H9 (cell line): Measurements from ENCODE around the gene MAPKAPK3. TPM values are rescaled to one million over a fixed set of nuclear protein-coding genes. Genes with fewer than 3 reads are reported as not detected.
A peak's percentile ranks its signal among the peaks of the same experiment; 100 is the strongest.

ENCODE experiments used
- DNase-seq: peaks from one replicate; pipeline ENCODE4 v3.0.0-alpha.2; 2017
- H2AFZ ChIP-seq: one replicate; pipeline ENCODE4 v1.6.1; 2013; ENCODE audit warnings: mild to moderate bottlenecking, low read length, control low read depth, moderate library complexity
- H2AK5ac ChIP-seq: 2 replicates; pipeline ENCODE4 v1.6.1; 2013; ENCODE audit warnings: low read length, control low read depth, mixed read lengths; ENCODE audit not compliant: insufficient read length
- H2BK120ac ChIP-seq: one replicate; pipeline ENCODE4 v1.6.1; 2013; ENCODE audit warnings: low read depth, mild to moderate bottlenecking, low read length, control low read depth, inconsistent platforms; ENCODE audit not compliant: poor library complexity, severe bottlenecking
- H2BK12ac ChIP-seq: 2 replicates; pipeline ENCODE4 v1.6.1; 2013; ENCODE audit warnings: low read length, control low read depth, mixed read lengths, low read depth; ENCODE audit not compliant: insufficient read length
- H2BK15ac ChIP-seq: 2 replicates; pipeline ENCODE4 v1.6.1; 2013; ENCODE audit warnings: low read depth, low read length, control low read depth
- H2BK20ac ChIP-seq: one replicate; pipeline ENCODE4 v1.6.1; 2013; ENCODE audit warnings: low read depth, mild to moderate bottlenecking, low read length, control low read depth, inconsistent platforms; ENCODE audit not compliant: poor library complexity, severe bottlenecking
- H2BK5ac ChIP-seq: 2 replicates; pipeline ENCODE4 v1.6.1; 2013; ENCODE audit warnings: low read length, control low read depth, mixed read lengths; ENCODE audit not compliant: insufficient read length
- H3K14ac ChIP-seq: 2 replicates; pipeline ENCODE4 v1.6.1; 2013; ENCODE audit warnings: low read length, control low read depth; ENCODE audit not compliant: insufficient read depth
- H3K18ac ChIP-seq: 2 replicates; pipeline ENCODE4 v1.6.1; 2013; ENCODE audit warnings: low read depth, mild to moderate bottlenecking, mixed read lengths, low read length, control low read depth; ENCODE audit not compliant: insufficient read length
- H3K23ac ChIP-seq: 2 replicates; pipeline ENCODE4 v1.6.1; 2013; ENCODE audit warnings: low read length, control low read depth, mixed read lengths, low read depth; ENCODE audit not compliant: insufficient read length
- H3K23me2 ChIP-seq: 2 replicates; pipeline ENCODE4 v1.6.1; 2013; ENCODE audit warnings: low read depth, mild to moderate bottlenecking, mixed read lengths, low read length, control low read depth; ENCODE audit not compliant: insufficient read length, poor library complexity, severe bottlenecking
- H3K27ac ChIP-seq: 2 replicates; pipeline ENCODE4 v1.5.1; 2013; ENCODE audit warnings: low read length, control low read depth, mixed read lengths, low read depth; ENCODE audit not compliant: insufficient read length
- H3K27me3 ChIP-seq: 2 replicates; pipeline ENCODE4 v1.6.1; 2013; ENCODE audit warnings: low read length, control low read depth, inconsistent platforms; ENCODE audit not compliant: insufficient read depth
- H3K4ac ChIP-seq: 2 replicates; pipeline ENCODE4 v1.6.1; 2013; ENCODE audit warnings: low read depth, mild to moderate bottlenecking, control low read depth, inconsistent platforms, low read length, moderate library complexity
- H3K4me1 ChIP-seq: 2 replicates; pipeline ENCODE4 v1.6.1; 2013; ENCODE audit warnings: low read length, control low read depth, inconsistent platforms; ENCODE audit not compliant: insufficient read depth
- H3K4me2 ChIP-seq: 2 replicates; pipeline ENCODE4 v1.6.1; 2013; ENCODE audit warnings: low read length, control low read depth, mixed read lengths; ENCODE audit not compliant: insufficient read length, insufficient read depth
- H3K56ac ChIP-seq: 2 replicates; pipeline ENCODE4 v1.6.1; 2013; ENCODE audit warnings: low read depth, mild to moderate bottlenecking, mixed read lengths, low read length, control low read depth; ENCODE audit not compliant: insufficient read length
- H3K79me1 ChIP-seq: 2 replicates; pipeline ENCODE4 v1.6.1; 2013; ENCODE audit warnings: low read depth, mild to moderate bottlenecking, moderate library complexity, low read length, control low read depth, inconsistent platforms; ENCODE audit not compliant: insufficient read depth, poor library complexity, severe bottlenecking
- H3K79me2 ChIP-seq: 2 replicates; pipeline ENCODE4 v1.6.1; 2013; ENCODE audit warnings: low read length, control low read depth, inconsistent platforms; ENCODE audit not compliant: insufficient read depth
- H3K9ac ChIP-seq: 2 replicates; pipeline ENCODE4 v1.6.1; 2013; ENCODE audit warnings: low read length, control low read depth, mixed read lengths; ENCODE audit not compliant: insufficient read length; ENCODE audit errors: extremely low read depth
- H3K9me3 ChIP-seq: one replicate; pipeline ENCODE4 v1.6.1; 2013; ENCODE audit warnings: low read depth, low read length, inconsistent platforms; ENCODE audit not compliant: control insufficient read depth
- H3T11ph ChIP-seq: one replicate; pipeline ENCODE4 v1.6.1; 2013; ENCODE audit warnings: mild to moderate bottlenecking, low read length, control low read depth, inconsistent platforms
- H4K20me1 ChIP-seq: one replicate; pipeline ENCODE4 v1.6.1; 2013; ENCODE audit not compliant: control insufficient read depth, insufficient read length, insufficient read depth
- H4K5ac ChIP-seq: 2 replicates; pipeline ENCODE4 v1.6.1; 2013; ENCODE audit warnings: low read depth, mild to moderate bottlenecking, mixed read lengths, low read length, control low read depth; ENCODE audit not compliant: insufficient read length
- H4K8ac ChIP-seq: replicated peaks from 2 replicates; pipeline ENCODE4 v1.6.1; 2013; ENCODE audit warnings: low read length, control low read depth, mixed read lengths, low read depth; ENCODE audit not compliant: insufficient read length
- H4K91ac ChIP-seq: 2 replicates; pipeline ENCODE4 v1.6.1; 2013; ENCODE audit warnings: low read depth, mild to moderate bottlenecking, moderate library complexity, mixed read lengths, low read length, control low read depth; ENCODE audit not compliant: insufficient read length
- H3K27ac Mint-ChIP-seq, 3 experiments: 2 replicates in 2 of 3; 3 replicates in 1 of 3; pipeline ENCODE4 v1.8.0; 2020 to 2021; ENCODE audit warnings: mixed read lengths in 3 of 3, mild to moderate bottlenecking in 1 of 3, moderate library complexity in 1 of 3
- H3K27me3 Mint-ChIP-seq: 2 replicates; pipeline ENCODE4 v1.8.0; 2021; ENCODE audit warnings: low read depth, mild to moderate bottlenecking, moderate library complexity, mixed read lengths
- H3K36me3 Mint-ChIP-seq, 3 experiments: 2 replicates in 2 of 3; 3 replicates in 1 of 3; pipeline ENCODE4 v1.8.0; 2020 to 2021; ENCODE audit warnings: low read depth in 3 of 3, mixed read lengths in 3 of 3; ENCODE audit not compliant: insufficient read depth in 1 of 3
- H3K4me1 Mint-ChIP-seq, 2 experiments: 2 replicates each; pipeline ENCODE4 v1.8.0; 2020; ENCODE audit warnings: mixed read lengths in 2 of 2
- H3K4me3 Mint-ChIP-seq, 2 experiments: 2 replicates in 1 of 2; 3 replicates in 1 of 2; pipeline ENCODE4 v1.8.0; 2020 to 2021; ENCODE audit warnings: mild to moderate bottlenecking in 2 of 2, mixed read lengths in 2 of 2, moderate library complexity in 1 of 2
- H3K9me3 Mint-ChIP-seq, 2 experiments: 2 replicates in 1 of 2; 3 replicates in 1 of 2; pipeline ENCODE4 v1.8.0; 2020; ENCODE audit warnings: mild to moderate bottlenecking in 2 of 2, mixed read lengths in 2 of 2, moderate library complexity in 1 of 2
- WGBS: extraction: QIAGEN DNeasy Blood & Tissue Kit; methylation state at CpG from one replicate; pipeline ENCODE4 v1.1.7; 2013; ENCODE audit warnings: missing lambda C conversion rate, low lambda C conversion rate, mixed read lengths; ENCODE audit not compliant: insufficient read length; ENCODE audit errors: extremely low coverage; 5-methylcytosine and 5-hydroxymethylcytosine counted together
- total RNA-seq: library from RNA; stranded (reverse); gene quantifications from 2 replicates; pipeline ENCODE4 v1.2.1, GENCODE V29; 2021
- TF ChIP-seq, protein P1 (sequence below): fragments of 200-600 bp; sonication (generic); conservative IDR thresholded peaks from 3 replicates; pipeline ENCODE4 v1.8.0; 2021; ENCODE audit warnings: antibody characterized with exemption, mild to moderate bottlenecking

MAPKAPK3 gene
- total RNA-seq, 1 experiment from 2014 or later: 57.9 TPM

DNA sequence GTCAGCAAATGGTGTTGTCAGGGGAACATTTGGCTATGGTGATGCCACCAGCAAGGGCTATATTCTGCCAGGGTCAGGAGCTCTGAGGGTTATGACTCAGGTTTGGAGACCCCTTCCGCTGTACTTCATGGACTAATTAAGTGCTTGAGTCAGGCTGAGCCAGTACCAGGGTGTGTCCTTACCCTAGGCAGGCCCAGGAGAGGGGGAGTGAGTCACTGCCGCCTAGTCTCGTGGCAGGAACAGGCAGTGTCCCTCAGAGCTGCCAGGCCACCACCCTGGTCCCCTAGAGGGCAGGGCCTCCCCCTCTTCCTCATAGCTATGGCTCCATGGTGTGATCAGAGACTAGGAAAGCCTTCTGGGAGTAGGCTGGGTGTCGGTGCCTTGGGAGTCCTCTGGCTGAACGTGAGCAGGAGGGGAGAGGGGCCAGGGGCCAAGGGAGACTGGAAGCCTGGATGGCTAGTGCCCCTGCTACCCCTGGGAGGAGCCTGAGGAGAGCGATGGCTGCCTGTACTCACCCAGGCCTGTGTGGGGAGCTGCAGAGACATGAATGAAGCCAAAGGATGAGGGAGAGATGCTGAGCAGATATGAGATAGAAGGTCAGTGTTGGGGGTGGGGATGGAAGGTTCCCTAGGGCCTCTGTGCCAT is 10.6 kb downstream of the MAPKAPK3 start:
- no peak overlapping the region for H3K9ac ChIP-seq
- H3K79me1 ChIP-seq: peaks cover 2% of the 10 kb centered on the region
- no peak overlapping the region for H3T11ph ChIP-seq
- H3K27ac Mint-ChIP-seq: peak overlapping the region in 2 of 3 experiments; percentile 11 to 79; a peak in 2 of 7 replicates
- no peaks in the 10 kb centered on the region for H3K9me3 Mint-ChIP-seq
- no peak overlapping the region for H2AK5ac ChIP-seq
- H3K9me3 ChIP-seq: no peaks in the 10 kb centered on the region
- no peak overlapping the region for H3K23ac ChIP-seq
- H3K14ac ChIP-seq: no peak overlapping the region
- H3K23me2 ChIP-seq: no peaks in the 10 kb centered on the region
- no peak overlapping the region for H2AFZ ChIP-seq
- peaks cover 0 to 13% (median 11%) of the 10 kb centered on the region in 3 experiments; a peak in 6 of 7 replicates for H3K36me3 Mint-ChIP-seq
- no peak overlapping the region for H2BK12ac ChIP-seq
- H4K20me1 ChIP-seq: no peaks in the 10 kb centered on the region
- no peak overlapping the region for H4K5ac ChIP-seq
- no peaks in the 10 kb centered on the region for H3K27me3 Mint-ChIP-seq
- DNase-seq: peak; percentile 75
- no peak overlapping the region for H3K18ac ChIP-seq
- H2BK120ac ChIP-seq: no peak overlapping the region
- no peak overlapping the region for H3K27ac ChIP-seq
- WGBS: no CpG with 5 or more reads among the region's 6 CpGs
- no peak overlapping the region for H3K4me2 ChIP-seq
- H3K4ac ChIP-seq: no peak overlapping the region
- H4K8ac ChIP-seq: no peak overlapping the region
- TF ChIP-seq, protein P1, sequence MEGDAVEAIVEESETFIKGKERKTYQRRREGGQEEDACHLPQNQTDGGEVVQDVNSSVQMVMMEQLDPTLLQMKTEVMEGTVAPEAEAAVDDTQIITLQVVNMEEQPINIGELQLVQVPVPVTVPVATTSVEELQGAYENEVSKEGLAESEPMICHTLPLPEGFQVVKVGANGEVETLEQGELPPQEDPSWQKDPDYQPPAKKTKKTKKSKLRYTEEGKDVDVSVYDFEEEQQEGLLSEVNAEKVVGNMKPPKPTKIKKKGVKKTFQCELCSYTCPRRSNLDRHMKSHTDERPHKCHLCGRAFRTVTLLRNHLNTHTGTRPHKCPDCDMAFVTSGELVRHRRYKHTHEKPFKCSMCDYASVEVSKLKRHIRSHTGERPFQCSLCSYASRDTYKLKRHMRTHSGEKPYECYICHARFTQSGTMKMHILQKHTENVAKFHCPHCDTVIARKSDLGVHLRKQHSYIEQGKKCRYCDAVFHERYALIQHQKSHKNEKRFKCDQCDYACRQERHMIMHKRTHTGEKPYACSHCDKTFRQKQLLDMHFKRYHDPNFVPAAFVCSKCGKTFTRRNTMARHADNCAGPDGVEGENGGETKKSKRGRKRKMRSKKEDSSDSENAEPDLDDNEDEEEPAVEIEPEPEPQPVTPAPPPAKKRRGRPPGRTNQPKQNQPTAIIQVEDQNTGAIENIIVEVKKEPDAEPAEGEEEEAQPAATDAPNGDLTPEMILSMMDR: peak; percentile 72
- no peaks in the 10 kb centered on the region for H3K27me3 ChIP-seq
- no peak overlapping the region for H4K91ac ChIP-seq
- no peak overlapping the region for H2BK20ac ChIP-seq
- 0 out of 2 replicates have a peak, but pooled peaks cover 2% of the 10 kb centered on the region for H3K79me2 ChIP-seq
- H3K4me3 Mint-ChIP-seq: no peak overlapping the region
- H3K56ac ChIP-seq: no peak overlapping the region
- peaks cover 54 to 60% of the 10 kb centered on the region in 2 experiments for H3K4me1 Mint-ChIP-seq
- no peak overlapping the region for H2BK15ac ChIP-seq
- H2BK5ac ChIP-seq: no peak overlapping the region
- H3K4me1 ChIP-seq: no peaks in the 10 kb centered on the region; the same call in 1 of the 2 replicates
